Large intestine (tissue), 3 donors: ENCODE data around the gene VPS26B. TPM values are rescaled to one million over a fixed set of nuclear protein-coding genes. Genes with fewer than 3 reads are reported as not detected.
"Not testable (repeated sequence)": the region's sequence is repeated elsewhere in the genome, so short reads cannot be mapped to it uniquely, and the experiment has no call there.

Experiments used
- DNase-seq, 2 donors: peaks; one replicate each; pipeline versions ENCODE4 v3.0.0 to v3.0.0-alpha.2; 2013
- H3K27ac ChIP-seq: one replicate; pipeline ENCODE4 v1.5.1; 2013; ENCODE audit warnings: low read length
- H3K27me3 ChIP-seq: 2 replicates; pipeline ENCODE4 v1.6.1; 2013; ENCODE audit warnings: low read length; ENCODE audit not compliant: control insufficient read depth, insufficient read depth
- H3K36me3 ChIP-seq: 2 replicates; pipeline ENCODE4 v1.6.1; 2013; ENCODE audit warnings: low read length; ENCODE audit not compliant: control insufficient read depth, insufficient read depth
- H3K4me1 ChIP-seq: one replicate; pipeline ENCODE4 v1.6.1; 2013; ENCODE audit warnings: low read length; ENCODE audit not compliant: control insufficient read depth, insufficient read depth
- H3K4me3 ChIP-seq: one replicate; pipeline ENCODE4 v1.5.1; 2013; ENCODE audit warnings: low read length
- H3K9me3 ChIP-seq: one replicate; pipeline ENCODE4 v1.6.1; 2013; ENCODE audit warnings: mild to moderate bottlenecking, low read depth, low read length, moderate library complexity; ENCODE audit not compliant: control insufficient read depth
- WGBS: methylation state at CpG from one replicate; pipeline ENCODE4 v1.1.5; 2013; ENCODE audit warnings: low lambda C conversion rate; ENCODE audit not compliant: insufficient coverage; 5-methylcytosine and 5-hydroxymethylcytosine counted together
- polyA plus RNA-seq: library from polyadenylated mRNA; unstranded; fragments of 120-200 nt; gene quantifications from one replicate; pipeline ENCODE4 v1.2.1, GENCODE V29; 2013

The VPS26B gene
- polyA plus RNA-seq, 1 donor = 49.7 TPM

- Histone ChIP-seq H3K27ac (no peak overlapping the region), H3K4me1 (peaks cover 4% of the 10 kb centered on the region), H3K9me3 (peaks cover 9% of the 10 kb centered on the region), H3K36me3 (no peaks in the 10 kb centered on the region), H3K27me3 (peaks cover 67% of the 10 kb centered on the region), H3K4me3 (no peak overlapping the region)
- no peak for DNase-seq
- 0% methylated on average over 1 of the region's 36 CpGs for WGBS
Measured at GRCh38 chr11:134277183-134278001, 52.9 kb downstream of the VPS26B start.

GRCh38 chr11:134278356-134278755 lies 53.9 kb downstream of the VPS26B start:
- Histone ChIP-seq H3K4me1 (peaks cover 4% of the 10 kb centered on the region), H3K4me3 (no peak overlapping the region), H3K27me3 (peaks cover 59% of the 10 kb centered on the region), H3K9me3 (peaks cover 9% of the 10 kb centered on the region), H3K36me3 (no peaks in the 10 kb centered on the region), H3K27ac (no peak overlapping the region)
- no peak for DNase-seq
- no CpG with 5 or more reads among the region's 4 CpGs for WGBS

GRCh38 chr11:134281635-134282034 lies 57.2 kb downstream of the VPS26B start:
- no CpG with 5 or more reads among the region's 17 CpGs for WGBS
- not testable (repeated sequence) for H3K36me3 ChIP-seq, H3K9me3 ChIP-seq, DNase-seq, H3K27ac ChIP-seq, H3K4me3 ChIP-seq, H3K4me1 ChIP-seq
- H3K27me3 ChIP-seq = peaks cover 31% of the 10 kb centered on the region

- H3K27me3 ChIP-seq = peaks cover 24% of the 10 kb centered on the region
- DNase-seq = no peak
- H3K9me3 ChIP-seq = no peaks in the 10 kb centered on the region
- no peak overlapping the region for H3K27ac ChIP-seq
- no peaks in the 10 kb centered on the region for H3K4me1 ChIP-seq
- H3K36me3 ChIP-seq = no peaks in the 10 kb centered on the region
- WGBS = 83% methylated on average over 1 of the region's 22 CpGs
- no peak overlapping the region for H3K4me3 ChIP-seq
Measured at GRCh38 chr11:134282121-134283045, 57.9 kb downstream of the VPS26B start.

DNA sequence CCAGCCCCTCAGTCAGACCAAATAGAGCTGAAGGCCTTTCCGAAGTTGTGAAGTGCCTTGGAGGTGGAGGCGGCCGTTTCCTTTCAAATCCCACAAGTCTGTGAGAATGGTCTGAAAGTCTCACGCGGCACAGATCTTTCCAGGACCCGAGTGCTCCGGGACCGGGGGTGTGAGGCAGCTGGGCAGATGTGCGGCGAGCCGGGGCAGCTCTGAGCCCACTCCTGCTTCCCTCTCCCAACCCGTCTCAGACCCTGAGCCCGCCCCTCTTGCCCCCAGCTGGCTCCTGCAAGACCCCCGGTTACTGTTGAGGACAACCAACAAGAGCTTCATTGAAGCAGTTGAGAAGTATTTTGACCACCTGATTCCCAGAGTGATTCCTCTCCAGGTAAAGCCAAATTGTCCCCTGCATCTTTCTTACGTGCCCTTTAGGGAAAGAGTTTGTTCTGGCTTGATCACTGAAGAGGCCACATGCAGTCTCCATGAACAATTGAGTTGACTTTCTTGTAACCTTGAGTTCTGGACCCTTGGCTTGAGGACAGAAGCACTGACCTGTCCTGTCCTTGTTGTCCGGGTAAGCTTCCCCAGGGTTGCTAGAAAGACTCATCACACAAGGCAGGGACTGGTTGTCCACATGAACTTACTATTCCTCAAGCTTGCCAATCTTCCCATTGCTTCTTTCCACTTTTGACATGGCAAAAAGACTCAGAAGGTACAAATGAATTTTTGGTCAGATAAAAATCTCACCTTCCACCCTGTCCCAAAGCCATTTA lies 59.2 kb downstream of the VPS26B start:
- Histone ChIP-seq H3K4me3 (no peak overlapping the region), H3K27ac (no peak overlapping the region), H3K36me3 (no peaks in the 10 kb centered on the region), H3K4me1 (no peaks in the 10 kb centered on the region), H3K9me3 (no peaks in the 10 kb centered on the region), H3K27me3 (peaks cover 14% of the 10 kb centered on the region)
- DNase-seq = no peak
- no CpG with 5 or more reads among the region's 16 CpGs for WGBS

DNA sequence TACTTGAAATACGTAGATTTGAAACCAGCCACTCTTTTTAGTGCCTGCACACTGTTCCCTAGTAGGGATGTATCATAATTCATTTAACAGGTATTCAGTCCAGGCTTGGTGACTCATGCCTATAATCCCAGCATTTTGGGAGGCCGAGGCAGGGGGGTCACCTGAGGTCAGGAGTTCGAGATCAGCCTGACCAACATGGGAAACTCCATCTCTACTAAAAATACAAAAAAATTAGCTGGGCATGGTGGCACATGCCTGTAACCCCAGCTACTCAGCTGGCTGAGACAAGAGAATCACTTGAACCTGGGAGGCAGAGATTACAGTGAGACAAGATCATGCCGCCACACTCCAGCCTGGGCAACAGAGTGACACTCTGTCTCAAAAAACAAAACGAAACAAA lies 59.9 kb downstream of the VPS26B start:
- peaks cover 13% of the 10 kb centered on the region for H3K27me3 ChIP-seq
- WGBS = 100% methylated on average over 2 of the region's 5 CpGs
- not testable (repeated sequence) for H3K27ac ChIP-seq, H3K36me3 ChIP-seq, H3K4me1 ChIP-seq, H3K9me3 ChIP-seq, DNase-seq, H3K4me3 ChIP-seq

GRCh38 chr11:134287561-134287960 lies 63.1 kb downstream of the VPS26B start:
- Histone ChIP-seq H3K27ac (no peak overlapping the region), H3K27me3 (peaks cover 4% of the 10 kb centered on the region), H3K4me1 (no peaks in the 10 kb centered on the region), H3K36me3 (no peaks in the 10 kb centered on the region), H3K4me3 (no peak overlapping the region), H3K9me3 (no peaks in the 10 kb centered on the region)
- DNase-seq = no peak
- WGBS = no CpG with 5 or more reads among the region's 12 CpGs

- Histone ChIP-seq H3K9me3 (no peaks in the 10 kb centered on the region), H3K36me3 (no peaks in the 10 kb centered on the region), H3K4me1 (no peaks in the 10 kb centered on the region), H3K27me3 (peaks cover 9% of the 10 kb centered on the region), H3K27ac (no peak overlapping the region), H3K4me3 (no peak overlapping the region)
- no peak for DNase-seq
- no CpG with 5 or more reads among the region's 13 CpGs for WGBS
Measured at GRCh38 chr11:134288486-134288885, 64.0 kb downstream of the VPS26B start.

- H3K36me3 ChIP-seq = no peaks in the 10 kb centered on the region
- no CpG with 5 or more reads among the region's 4 CpGs for WGBS
Measured at GRCh38 chr11:134289167-134289566, 64.7 kb downstream of the VPS26B start.

GRCh38 chr11:134289789-134290188 lies 65.3 kb downstream of the VPS26B start:
- H3K27ac ChIP-seq = no peak overlapping the region
- H3K4me3 ChIP-seq = no peak overlapping the region
- DNase-seq = no peak
- peaks cover 12% of the 10 kb centered on the region for H3K27me3 ChIP-seq
- 40% methylated on average over 2 of the region's 12 CpGs for WGBS
- H3K9me3 ChIP-seq = no peaks in the 10 kb centered on the region
- no peaks in the 10 kb centered on the region for H3K36me3 ChIP-seq
- H3K4me1 ChIP-seq = no peaks in the 10 kb centered on the region

More at GRCh38 chr11:134289167-134289566, 64.7 kb downstream of the VPS26B start:
- Histone ChIP-seq H3K4me3 (no peak overlapping the region), H3K4me1 (no peaks in the 10 kb centered on the region), H3K9me3 (no peaks in the 10 kb centered on the region), H3K27me3 (peaks cover 12% of the 10 kb centered on the region), H3K27ac (no peak overlapping the region)
- no peak for DNase-seq
